Liver (tissue), 3 donors: ENCODE results near the gene AFAP1.

Experiments used
- ATF3 ChIP-seq: IDR thresholded peaks from 2 replicates; pipeline ENCODE4 v1.6.1; 2016; ENCODE audit warnings: antibody characterized with exemption
- CTCF ChIP-seq: fragments of 150-350 bp; IDR thresholded peaks from 2 replicates; pipeline ENCODE4 v1.5.1; 2017; ENCODE audit warnings: improper control_type of control experiment, low read depth, low read length; ENCODE audit not compliant: missing input control
- EGR1 ChIP-seq, 2 donors: IDR thresholded peaks; 2 replicates each; pipeline ENCODE4 v1.6.1; 2016 to 2018; ENCODE audit warnings: antibody characterized with exemption in 2 of 2, low read depth in 2 of 2
- FOXA1 ChIP-seq: IDR thresholded peaks from 2 replicates; pipeline ENCODE4 v1.6.1; 2016; ENCODE audit warnings: antibody characterized with exemption
- GABPA ChIP-seq, 2 donors: IDR thresholded peaks in 1 of 2; conservative IDR thresholded peaks in 1 of 2; 2 replicates each; pipeline ENCODE4 v1.6.1; 2016; ENCODE audit warnings: antibody characterized with exemption in 2 of 2, mild to moderate bottlenecking in 1 of 2, moderate library complexity in 1 of 2
- HNF4A ChIP-seq, 2 donors: conservative IDR thresholded peaks; 2 replicates each; pipeline ENCODE4 v1.6.1; 2016; ENCODE audit warnings: antibody characterized with exemption in 2 of 2, mild to moderate bottlenecking in 2 of 2
- RAD21 ChIP-seq, 2 donors: IDR thresholded peaks; 2 replicates each; pipeline ENCODE4 v1.6.1; 2016; ENCODE audit warnings: antibody characterized with exemption in 2 of 2, mild to moderate bottlenecking in 2 of 2
- REST ChIP-seq: IDR thresholded peaks from 2 replicates; pipeline ENCODE4 v1.6.1; 2016; ENCODE audit warnings: antibody characterized with exemption, mild to moderate bottlenecking
- RXRA ChIP-seq, 2 donors: IDR thresholded peaks; 2 replicates each; pipeline ENCODE4 v1.6.1; 2017 to 2018; ENCODE audit warnings: antibody characterized with exemption in 2 of 2, mild to moderate bottlenecking in 1 of 2
- SP1 ChIP-seq: IDR thresholded peaks from 2 replicates; pipeline ENCODE4 v1.6.1; 2018; ENCODE audit warnings: antibody characterized with exemption, mild to moderate bottlenecking
- TAF1 ChIP-seq: conservative IDR thresholded peaks from 2 replicates; pipeline ENCODE4 v1.6.1; 2016; ENCODE audit warnings: antibody characterized with exemption, mild to moderate bottlenecking
- YY1 ChIP-seq: IDR thresholded peaks from 2 replicates; pipeline ENCODE4 v1.6.1; 2016; ENCODE audit warnings: antibody characterized with exemption, mild to moderate bottlenecking
- ZBTB33 ChIP-seq: IDR thresholded peaks from 2 replicates; pipeline ENCODE4 v1.6.1; 2016; ENCODE audit warnings: antibody characterized with exemption
- TF ChIP-seq, protein P1 (sequence below): IDR thresholded peaks from 2 replicates; pipeline ENCODE4 v1.6.1; 2016; ENCODE audit warnings: antibody characterized with exemption
- donor health status: healthy.
- donor health status: healthy.

DNA sequence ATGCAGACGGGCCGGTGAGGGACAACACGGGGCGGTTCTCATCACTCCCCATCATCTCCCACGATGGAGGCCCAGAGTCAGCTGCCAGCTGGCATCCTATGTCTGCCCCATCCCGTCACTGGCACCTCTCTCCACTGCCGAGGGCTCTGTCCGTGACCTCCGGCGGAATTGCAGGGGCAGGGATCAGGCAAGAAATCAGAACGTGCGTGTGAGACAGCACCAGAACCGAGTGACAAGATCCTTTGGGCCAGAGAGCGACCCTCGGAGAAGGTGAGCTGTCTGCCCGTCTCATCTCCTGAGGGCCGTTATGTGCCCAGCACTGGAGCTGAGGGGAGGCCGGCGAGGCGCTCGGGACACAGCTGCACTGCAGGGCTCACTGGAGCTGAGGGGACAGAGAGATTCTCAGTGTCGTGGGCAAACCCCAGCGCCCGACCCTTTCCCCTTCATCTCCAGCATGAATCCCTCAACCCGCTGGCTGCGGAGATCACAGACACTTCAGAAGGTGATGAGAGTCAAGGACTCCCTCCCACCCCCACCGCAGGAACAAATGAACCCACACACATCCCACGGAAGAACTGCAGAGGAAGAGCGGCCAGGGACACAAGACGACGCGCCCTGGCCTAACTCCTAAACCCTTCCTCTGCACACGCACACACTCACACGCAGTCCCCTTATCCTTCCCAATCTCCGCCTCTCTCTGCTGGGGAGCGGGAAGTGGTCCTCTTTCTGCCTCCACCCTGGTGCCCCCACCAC, 128.7 kb downstream of the AFAP1 start:
- TF ChIP-seq, protein P1, sequence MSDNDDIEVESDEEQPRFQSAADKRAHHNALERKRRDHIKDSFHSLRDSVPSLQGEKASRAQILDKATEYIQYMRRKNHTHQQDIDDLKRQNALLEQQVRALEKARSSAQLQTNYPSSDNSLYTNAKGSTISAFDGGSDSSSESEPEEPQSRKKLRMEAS = no peak
- TF ChIP-seq CTCF (no peak), RAD21 (IDR thresholded peaks at IDR 0.05) (no peak), YY1 (no peak), GABPA (IDR thresholded peaks at IDR 0.05 in 1 of 2, conservative IDR thresholded peaks at IDR 0.05 in 1 of 2) (no peak), RXRA (IDR thresholded peaks at IDR 0.05) (no peak), TAF1 (no peak), REST (no peak), SP1 (no peak), ATF3 (no peak), ZBTB33 (no peak), FOXA1 (no peak), EGR1 (IDR thresholded peaks at IDR 0.05; ENCODE audit: low read depth in 2 of 2) (no peak), HNF4A (conservative IDR thresholded peaks at IDR 0.05) (no peak)
